Vagina (tissue), 2 donors: ENCODE data around the gene EHHADH. TPM values are rescaled to one million over a fixed set of nuclear protein-coding genes. Genes with fewer than 3 reads are reported as not detected.

Experiments
- DNase-seq, 2 donors: peaks; one replicate each; pipeline ENCODE4 v3.0.0-alpha.2; 2017; ENCODE audit errors: extremely low spot score in 2 of 2
- H3K27ac ChIP-seq: fragments of 200-600 bp; sonication (generic); one replicate; pipeline ENCODE4 v1.5.1; 2019
- H3K27me3 ChIP-seq: fragments of 200-600 bp; sonication (generic); one replicate; pipeline ENCODE4 v1.5.1; 2019
- H3K36me3 ChIP-seq, 2 donors: fragments of 200-600 bp; sonication (generic); one replicate each; pipeline ENCODE4 v1.5.1; 2017 to 2019
- H3K4me1 ChIP-seq: fragments of 200-600 bp; sonication (generic); one replicate; pipeline ENCODE4 v1.5.1; 2019
- H3K4me3 ChIP-seq, 2 donors: fragments of 200-600 bp; sonication (generic); 1 replicate in 1 of 2; 2 replicates in 1 of 2; pipeline ENCODE4 v1.5.1; 2016 to 2019
- H3K9me3 ChIP-seq: fragments of 200-600 bp; sonication (generic); one replicate; pipeline ENCODE4 v1.5.1; 2019
- CTCF ChIP-seq, 3 experiments: fragments of 450-650 bp in 2 of 3; fragments of 200-600 bp in 1 of 3; sonication (generic) in 1 of 3; IDR thresholded peaks; one replicate each; pipeline ENCODE4 v1.5.1; 2017 to 2019; ENCODE audit warnings: antibody characterized with exemption in 3 of 3, mild to moderate bottlenecking in 2 of 3, moderate library complexity in 2 of 3
- POLR2A ChIP-seq, 2 donors: fragments of 450-650 bp; IDR thresholded peaks; one replicate each; pipeline ENCODE4 v1.6.1; 2017; ENCODE audit warnings: antibody characterized with exemption in 2 of 2, mild to moderate bottlenecking in 2 of 2, moderate library complexity in 2 of 2
- POLR2AphosphoS5 ChIP-seq, 2 donors: sonication (generic); formaldehyde crosslinking; IDR thresholded peaks; one replicate each; pipeline ENCODE4 v1.9.0; 2017; ENCODE audit warnings: antibody characterized with exemption in 2 of 2, mild to moderate bottlenecking in 2 of 2, low read depth in 1 of 2; ENCODE audit not compliant: insufficient read depth in 1 of 2
- intact Hi-C: fragments of 100-400 bp; cut with DNase I; formaldehyde crosslinking; loops from one replicate; pipeline ENCODE4 v1.15.1; 2023
- total RNA-seq: library from RNA; depleted of rRNA; stranded (reverse); fragments of >200 nt; gene quantifications from one replicate; pipeline ENCODE4 v1.2.3, GENCODE V29; 2016

Gene EHHADH
- total RNA-seq, 1 donor from 2014 or later, result 8.1 TPM

- TF ChIP-seq CTCF (IDR thresholded peaks at IDR 0.05) (no peak), POLR2AphosphoS5 (IDR thresholded peaks at IDR 0.05; ENCODE audit: insufficient read depth in 1 of 2, low read depth in 1 of 2) (no peak), POLR2A (IDR thresholded peaks at IDR 0.05) (no peak)
- Histone ChIP-seq H3K27me3 (no peaks in the 10 kb centered on the region), H3K36me3 (peaks cover 0 to 8% of the 10 kb centered on the region in 2 donors), H3K4me1 (no peaks in the 10 kb centered on the region), H3K27ac (no peak overlapping the region), H3K4me3 (no peak overlapping the region), H3K9me3 (no peaks in the 10 kb centered on the region)
- DNase-seq, result no peak
- intact Hi-C loops, result no loop called here
Observed at GRCh38 chr3:185251272-185251671, 2.6 kb downstream of the EHHADH start.

- TF ChIP-seq POLR2AphosphoS5 (IDR thresholded peaks at IDR 0.05; ENCODE audit: insufficient read depth in 1 of 2, low read depth in 1 of 2) (no peak), CTCF (IDR thresholded peaks at IDR 0.05) (no peak), POLR2A (IDR thresholded peaks at IDR 0.05) (no peak)
- no peaks in the 10 kb centered on the region for H3K9me3 ChIP-seq
- intact Hi-C loops, result no loop called here
- no peak overlapping the region for H3K27ac ChIP-seq
- no peak for DNase-seq
- H3K4me3 ChIP-seq, result no peak overlapping the region
- no peaks in the 10 kb centered on the region for H3K4me1 ChIP-seq
- H3K36me3 ChIP-seq, result peaks cover 0 to 8% of the 10 kb centered on the region in 2 donors
- H3K27me3 ChIP-seq, result no peaks in the 10 kb centered on the region
Observed at GRCh38 chr3:185250653-185251052, 3.2 kb downstream of the EHHADH start.

GRCh38 chr3:185250247-185250646, 3.6 kb downstream of the EHHADH start:
- peaks cover 0 to 8% of the 10 kb centered on the region in 2 donors for H3K36me3 ChIP-seq
- no peak overlapping the region for H3K27ac ChIP-seq
- intact Hi-C loops, result no loop called here
- H3K4me1 ChIP-seq, result no peaks in the 10 kb centered on the region
- H3K27me3 ChIP-seq, result no peaks in the 10 kb centered on the region
- DNase-seq, result no peak
- TF ChIP-seq POLR2AphosphoS5 (IDR thresholded peaks at IDR 0.05; ENCODE audit: insufficient read depth in 1 of 2, low read depth in 1 of 2) (no peak), CTCF (IDR thresholded peaks at IDR 0.05) (no peak), POLR2A (IDR thresholded peaks at IDR 0.05) (no peak)
- no peaks in the 10 kb centered on the region for H3K9me3 ChIP-seq
- H3K4me3 ChIP-seq, result no peak overlapping the region

GRCh38 chr3:185242642-185243041, 11.2 kb downstream of the EHHADH start:
- H3K4me3 ChIP-seq, result no peak overlapping the region
- no peak overlapping the region for H3K27ac ChIP-seq
- no peaks in the 10 kb centered on the region for H3K27me3 ChIP-seq
- DNase-seq, result no peak
- TF ChIP-seq CTCF (IDR thresholded peaks at IDR 0.05), result no peak
- TF ChIP-seq POLR2AphosphoS5 (IDR thresholded peaks at IDR 0.05; ENCODE audit: insufficient read depth in 1 of 2, low read depth in 1 of 2), result no peak
- no peak for TF ChIP-seq POLR2A (IDR thresholded peaks at IDR 0.05)
- intact Hi-C loops, result no loop called here
- H3K4me1 ChIP-seq, result no peaks in the 10 kb centered on the region
- H3K36me3 ChIP-seq, result peaks cover 0 to 2% of the 10 kb centered on the region in 2 donors
- no peaks in the 10 kb centered on the region for H3K9me3 ChIP-seq

GRCh38 chr3:185236969-185237368, 16.9 kb downstream of the EHHADH start:
- TF ChIP-seq CTCF (IDR thresholded peaks at IDR 0.05), result no peak
- TF ChIP-seq POLR2A (IDR thresholded peaks at IDR 0.05), result no peak
- no peak for TF ChIP-seq POLR2AphosphoS5 (IDR thresholded peaks at IDR 0.05; ENCODE audit: insufficient read depth in 1 of 2, low read depth in 1 of 2)
- H3K4me1 ChIP-seq, result no peaks in the 10 kb centered on the region
- no peak for DNase-seq
- no peak overlapping the region for H3K27ac ChIP-seq
- H3K9me3 ChIP-seq, result peaks cover 20% of the 10 kb centered on the region
- H3K27me3 ChIP-seq, result no peaks in the 10 kb centered on the region
- H3K4me3 ChIP-seq, result no peak overlapping the region
- intact Hi-C loops, result no loop called here
- H3K36me3 ChIP-seq, result peaks cover 0 to 13% of the 10 kb centered on the region in 2 donors
